NCI-H2029 treated with DMSO at 0.1 percent for 48 hours (cell line): ENCODE measurements around the gene EI24.

Experiments used
- DNase-seq: peaks from one replicate; lab custom pipeline; 2025; lab: John Stamatoyannopoulos, UW

The EI24 gene

GRCh38 chr11:125579811-125580210 lies 10.5 kb downstream of the EI24 start:
- no peak for DNase-seq

- no peak for DNase-seq
Observed at GRCh38 chr11:125583496-125583895, 14.2 kb downstream of the EI24 start.

GRCh38 chr11:125585487-125585886 lies 16.2 kb downstream of the EI24 start:
- DNase-seq, result no peak

GRCh38 chr11:125586623-125587022 lies 17.3 kb downstream of the EI24 start:
- DNase-seq, result no peak

GRCh38 chr11:125587480-125587879 lies 18.2 kb downstream of the EI24 start:
- DNase-seq, result no peak

- DNase-seq, result no peak
Observed at GRCh38 chr11:125588505-125588904, 19.2 kb downstream of the EI24 start.

GRCh38 chr11:125591649-125592304 lies 22.5 kb downstream of the EI24 start:
- no peak for DNase-seq

- peak; percentile 97 for DNase-seq
Observed at GRCh38 chr11:125592305-125593113, 23.2 kb downstream of the EI24 start, which contains the start of gene STT3A. Gene STT3A (plus strand): TSS chr11:125592852. CDS start chr11:125595916, 3,064 bp downstream.

GRCh38 chr11:125593114-125593820 lies 24.0 kb downstream of the EI24 start:
- peak; percentile 10 for DNase-seq

- no peak for DNase-seq
Observed at GRCh38 chr11:125594958-125595357, 25.7 kb downstream of the EI24 start.

GRCh38 chr11:125600663-125601062 lies 31.4 kb downstream of the EI24 start:
- no peak for DNase-seq

GRCh38 chr11:125603207-125603606 lies 33.9 kb downstream of the EI24 start:
- no peak for DNase-seq

GRCh38 chr11:125605417-125605816 lies 36.1 kb downstream of the EI24 start:
- no peak for DNase-seq

GRCh38 chr11:125609545-125609944 lies 40.3 kb downstream of the EI24 start:
- DNase-seq, result no peak

GRCh38 chr11:125618383-125618782 lies 49.1 kb downstream of the EI24 start:
- no peak for DNase-seq

- no peak for DNase-seq
Observed at GRCh38 chr11:125621995-125622394, 52.7 kb downstream of the EI24 start.

GRCh38 chr11:125623064-125623463 lies 53.8 kb downstream of the EI24 start:
- no peak for DNase-seq

GRCh38 chr11:125624756-125625213 lies 55.5 kb downstream of the EI24 start, which contains the start of gene CHEK1:
Gene CHEK1 (plus strand): TSS chr11:125625163. CDS start chr11:125626769, 1,606 bp downstream.
- DNase-seq, result no peak

- no peak for DNase-seq
Observed at GRCh38 chr11:125625225-125625629, 56.0 kb downstream of the EI24 start.

- peak; percentile 65 for DNase-seq
Observed at GRCh38 chr11:125625630-125626287, 56.5 kb downstream of the EI24 start.

- peak; percentile 16 for DNase-seq
Observed at GRCh38 chr11:125626288-125626950, 57.1 kb downstream of the EI24 start.
